Nucleus accumbens (tissue), 56 donors: ENCODE data around the gene FBN2.
A peak's percentile ranks its signal among the peaks of the same experiment; 100 is the strongest.
"Not testable (repeated sequence)": the region's sequence is repeated elsewhere in the genome, so short reads cannot be mapped to it uniquely, and the experiment has no call there.

ENCODE experiments used
- DNase-seq, 56 donors: peaks; one replicate each; lab custom pipeline; 2025; lab: John Stamatoyannopoulos, UW

FBN2 gene

GRCh38 chr5:128483738-128484137, 54.3 kb downstream of the FBN2 start:
- no peak for DNase-seq

- DNase-seq: no peak
Measured at GRCh38 chr5:128480906-128481633, 57.0 kb downstream of the FBN2 start.

- no peak for DNase-seq
Measured at GRCh38 chr5:128480158-128480557, 57.9 kb downstream of the FBN2 start.

GRCh38 chr5:128478386-128479368, 59.4 kb downstream of the FBN2 start:
- no peak for DNase-seq

- no peak for DNase-seq
Measured at GRCh38 chr5:128477944-128478343, 60.1 kb downstream of the FBN2 start.

- DNase-seq: no peak
Measured at GRCh38 chr5:128475693-128476092, 62.4 kb downstream of the FBN2 start.

GRCh38 chr5:128472919-128473318, 65.1 kb downstream of the FBN2 start:
- no peak for DNase-seq

GRCh38 chr5:128472036-128472435, 66.0 kb downstream of the FBN2 start:
- no peak for DNase-seq

GRCh38 chr5:128470663-128471062, 67.4 kb downstream of the FBN2 start:
- no peak for DNase-seq

GRCh38 chr5:128469912-128470311, 68.1 kb downstream of the FBN2 start:
- DNase-seq: no peak

GRCh38 chr5:128466980-128467379, 71.1 kb downstream of the FBN2 start:
- DNase-seq: no peak

GRCh38 chr5:128466554-128466953, 71.5 kb downstream of the FBN2 start:
- DNase-seq: no peak

- peak in 1 of 56 donors; percentile 0 for DNase-seq
Measured at GRCh38 chr5:128464596-128464995, 73.4 kb downstream of the FBN2 start.

GRCh38 chr5:128462330-128462729, 75.7 kb downstream of the FBN2 start:
- DNase-seq: no peak

GRCh38 chr5:128457147-128457915, 80.7 kb downstream of the FBN2 start:
- DNase-seq: not testable (repeated sequence)

GRCh38 chr5:128455841-128456361, 82.1 kb downstream of the FBN2 start:
- no peak for DNase-seq

GRCh38 chr5:128453121-128453520, 84.9 kb downstream of the FBN2 start:
- DNase-seq: no peak

- DNase-seq: not testable (repeated sequence)
Measured at GRCh38 chr5:128447224-128447623, 90.8 kb downstream of the FBN2 start.

GRCh38 chr5:128441941-128442350, 96.1 kb downstream of the FBN2 start:
- no peak for DNase-seq

GRCh38 chr5:128441165-128441564, 96.9 kb downstream of the FBN2 start:
- no peak for DNase-seq
